Mesothelial cell of epicardium (in vitro differentiated cells): ENCODE data around the gene IFFO2. TPM values are rescaled to one million over a fixed set of nuclear protein-coding genes. Genes with fewer than 3 reads are reported as not detected.

Experiments
- DNase-seq, 2 experiments: peaks; one replicate each; pipeline ENCODE4 v3.0.0; 2021; ENCODE audit warnings: low spot score in 2 of 2; ENCODE audit not compliant: unreplicated experiment in 2 of 2
- H3K27ac Mint-ChIP-seq: 2 replicates; pipeline ENCODE4 v1.8.0; 2021; ENCODE audit warnings: mixed read lengths
- H3K27me3 Mint-ChIP-seq: 2 replicates; pipeline ENCODE4 v1.8.0; 2021; ENCODE audit warnings: low read depth, mixed read lengths
- H3K36me3 Mint-ChIP-seq: 2 replicates; pipeline ENCODE4 v1.8.0; 2021; ENCODE audit warnings: mixed read lengths
- H3K4me1 Mint-ChIP-seq: 2 replicates; pipeline ENCODE4 v1.8.0; 2021; ENCODE audit warnings: mixed read lengths
- H3K4me3 Mint-ChIP-seq: 2 replicates; pipeline ENCODE4 v1.8.0; 2021; ENCODE audit warnings: mild to moderate bottlenecking, moderate library complexity, mixed read lengths
- H3K9me3 Mint-ChIP-seq: 2 replicates; pipeline ENCODE4 v1.8.0; 2021; ENCODE audit warnings: mixed read lengths
- CTCF ChIP-seq: fragments of 200-600 bp; sonication (generic); IDR thresholded peaks from one replicate; pipeline ENCODE4 v1.5.0; 2021; ENCODE audit warnings: antibody characterized with exemption; ENCODE audit not compliant: unreplicated experiment
- total RNA-seq: library from RNA; stranded (reverse); gene quantifications from 3 replicates; pipeline ENCODE4 v1.2.1, GENCODE V29; 2021

Gene IFFO2
- total RNA-seq, 1 donor from 2014 or later: 9.1 TPM

DNA sequence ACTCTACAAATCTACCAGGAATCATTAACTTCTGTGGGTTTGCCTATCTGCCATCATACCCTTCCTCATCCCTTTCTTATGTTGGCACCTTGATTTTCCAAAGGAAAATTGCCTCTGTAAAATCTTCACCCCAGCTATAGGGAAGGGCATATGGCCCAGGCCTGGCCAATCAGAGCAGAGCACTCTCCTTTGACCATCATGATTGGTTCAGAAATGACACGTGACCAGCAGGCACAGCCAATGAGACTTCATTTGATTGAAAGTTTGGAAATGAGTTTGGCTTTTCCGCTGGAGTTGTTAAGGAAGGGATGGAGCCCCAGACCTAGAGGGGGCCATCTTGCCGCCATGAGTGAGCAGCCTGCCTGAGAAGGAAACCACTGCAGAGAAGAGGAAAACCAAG lies 35.1 kb upstream of the IFFO2 start:
- no peak for DNase-seq
- Mint-ChIP-seq H3K9me3 (no peaks in the 10 kb centered on the region), H3K36me3 (no peaks in the 10 kb centered on the region), H3K27me3 (no peaks in the 10 kb centered on the region), H3K4me1 (no peaks in the 10 kb centered on the region), H3K27ac (no peak overlapping the region), H3K4me3 (no peak overlapping the region)
- no peak for TF ChIP-seq CTCF

GRCh38 chr1:18989896-18990295 lies 33.4 kb upstream of the IFFO2 start:
- TF ChIP-seq CTCF: no peak
- no peak for DNase-seq
- Mint-ChIP-seq H3K27ac (no peak overlapping the region), H3K4me1 (no peaks in the 10 kb centered on the region), H3K36me3 (no peaks in the 10 kb centered on the region), H3K9me3 (no peaks in the 10 kb centered on the region), H3K4me3 (no peak overlapping the region), H3K27me3 (no peaks in the 10 kb centered on the region)

- Mint-ChIP-seq H3K4me3 (no peak overlapping the region), H3K27ac (no peak overlapping the region), H3K4me1 (no peaks in the 10 kb centered on the region), H3K9me3 (no peaks in the 10 kb centered on the region), H3K36me3 (no peaks in the 10 kb centered on the region), H3K27me3 (peaks cover 3% of the 10 kb centered on the region)
- TF ChIP-seq CTCF: no peak
- DNase-seq: no peak
These were observed 32.8 kb upstream of the IFFO2 start for GRCh38 chr1:18989176-18989799.

GRCh38 chr1:18981242-18981641 lies 24.8 kb upstream of the IFFO2 start:
- H3K4me1 Mint-ChIP-seq: no peaks in the 10 kb centered on the region
- H3K27ac Mint-ChIP-seq: no peak overlapping the region
- no peaks in the 10 kb centered on the region for H3K36me3 Mint-ChIP-seq
- peaks cover 25% of the 10 kb centered on the region for H3K27me3 Mint-ChIP-seq
- no peak overlapping the region for H3K4me3 Mint-ChIP-seq
- H3K9me3 Mint-ChIP-seq: peaks cover 21% of the 10 kb centered on the region
- no peak for TF ChIP-seq CTCF
- no peak for DNase-seq

DNA sequence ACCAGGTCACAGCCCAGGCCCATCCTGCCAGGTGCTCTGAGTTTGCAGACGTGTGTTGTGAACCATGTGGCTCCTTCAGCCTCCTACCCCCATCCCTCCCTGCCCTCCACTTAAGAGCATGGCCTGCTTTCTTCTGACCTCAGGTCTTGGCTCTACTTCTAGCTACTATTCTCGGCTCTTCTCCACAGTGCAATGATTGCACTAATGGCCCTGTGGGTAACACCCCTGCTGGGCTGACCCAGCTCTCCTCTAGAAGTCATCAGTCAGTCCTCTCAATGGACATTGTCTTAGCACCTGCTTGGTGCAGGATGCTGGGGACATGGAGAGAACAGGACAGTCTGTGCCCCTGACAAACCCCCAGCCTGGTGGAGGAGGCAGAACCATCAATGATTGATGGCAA lies 22.2 kb upstream of the IFFO2 start:
- DNase-seq: no peak
- Mint-ChIP-seq H3K4me1 (no peaks in the 10 kb centered on the region), H3K4me3 (no peak overlapping the region), H3K36me3 (no peaks in the 10 kb centered on the region), H3K9me3 (peaks cover 21% of the 10 kb centered on the region), H3K27ac (no peak overlapping the region), H3K27me3 (peaks cover 21% of the 10 kb centered on the region)
- TF ChIP-seq CTCF: no peak

- no peak for DNase-seq
- no peaks in the 10 kb centered on the region for H3K4me1 Mint-ChIP-seq
- H3K9me3 Mint-ChIP-seq: peaks cover 21% of the 10 kb centered on the region
- no peaks in the 10 kb centered on the region for H3K36me3 Mint-ChIP-seq
- H3K27ac Mint-ChIP-seq: no peak overlapping the region
- TF ChIP-seq CTCF: no peak
- no peak overlapping the region for H3K4me3 Mint-ChIP-seq
- H3K27me3 Mint-ChIP-seq: peaks cover 13% of the 10 kb centered on the region
These were observed 21.0 kb upstream of the IFFO2 start for GRCh38 chr1:18977428-18977827.
